ENCODE data around the gene MROH7.
"Not testable (repeated sequence)": the region's sequence is repeated elsewhere in the genome, so short reads cannot be mapped to it uniquely, and the experiment has no call there.

The MROH7 gene

DNA sequence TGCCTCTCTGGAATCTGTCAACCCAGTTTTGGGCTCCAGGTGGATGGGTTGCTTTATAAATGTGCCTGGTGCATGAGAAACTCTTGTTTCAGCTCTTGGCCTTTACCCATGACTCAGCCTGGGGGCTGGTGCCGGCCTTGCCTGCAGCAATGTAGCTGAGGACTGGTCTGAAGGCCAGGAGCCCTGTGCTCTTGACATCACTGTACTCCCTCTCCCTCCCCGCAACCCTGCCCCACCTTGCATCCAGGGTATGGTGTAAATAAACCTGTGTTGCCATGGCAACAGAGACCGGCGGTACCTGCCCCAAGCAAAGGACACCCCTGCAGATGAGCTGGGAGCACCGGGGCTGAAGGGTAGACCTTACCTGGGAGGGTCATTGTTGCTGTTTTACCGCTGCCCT is 31.5 kb upstream of the MROH7 start:
- no peak for DNase-seq (ENCODE audit: low read depth in 3 of 3)

DNA sequence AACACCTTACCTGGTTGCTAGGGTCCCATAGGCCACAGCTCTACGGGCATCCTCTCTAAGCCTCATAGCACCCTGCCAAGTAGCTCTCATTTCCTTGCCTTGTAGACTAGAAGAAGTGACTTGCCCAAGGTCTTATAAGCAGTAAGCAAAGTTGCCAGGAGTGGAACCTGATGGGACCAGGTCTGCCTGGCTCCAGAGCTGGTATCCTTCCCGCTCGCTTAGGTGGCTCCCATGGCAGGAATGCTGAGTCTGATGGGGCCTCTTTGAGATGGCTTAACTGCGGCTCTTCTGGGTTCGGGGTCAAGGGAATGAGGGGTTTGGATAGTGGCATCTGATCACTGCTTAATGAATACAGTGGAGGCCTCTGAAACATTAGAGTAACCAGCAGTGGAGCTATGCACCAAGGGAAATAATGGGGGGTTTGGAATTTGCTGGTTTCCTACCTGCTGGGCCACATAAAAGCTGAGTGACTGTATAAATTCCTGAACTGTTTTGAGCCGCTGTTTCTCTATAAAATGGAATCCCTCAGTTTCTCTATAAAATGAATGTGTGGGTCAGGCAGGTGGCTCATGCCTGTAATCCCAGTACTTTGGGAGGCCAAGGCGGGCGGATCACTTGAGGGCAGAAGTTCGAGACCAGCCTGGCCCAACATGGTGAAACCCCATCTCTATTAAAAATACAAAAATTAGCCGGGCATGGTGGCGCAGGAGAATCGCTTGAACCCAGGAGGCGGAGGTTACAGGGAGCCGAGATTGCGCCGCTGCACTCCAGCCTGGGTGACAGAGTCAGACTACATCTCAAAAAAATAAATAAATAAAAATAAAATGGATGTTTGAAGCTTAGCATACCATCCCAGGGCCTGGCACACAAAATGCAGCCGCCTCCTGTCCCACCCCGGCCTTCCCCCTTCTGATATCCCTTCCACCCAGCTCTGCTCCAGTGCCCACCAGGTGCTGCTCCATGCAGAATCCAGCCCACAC is 30.7 kb upstream of the MROH7 start:
- DNase-seq (ENCODE audit: low read depth in 3 of 3) = no peak

DNA sequence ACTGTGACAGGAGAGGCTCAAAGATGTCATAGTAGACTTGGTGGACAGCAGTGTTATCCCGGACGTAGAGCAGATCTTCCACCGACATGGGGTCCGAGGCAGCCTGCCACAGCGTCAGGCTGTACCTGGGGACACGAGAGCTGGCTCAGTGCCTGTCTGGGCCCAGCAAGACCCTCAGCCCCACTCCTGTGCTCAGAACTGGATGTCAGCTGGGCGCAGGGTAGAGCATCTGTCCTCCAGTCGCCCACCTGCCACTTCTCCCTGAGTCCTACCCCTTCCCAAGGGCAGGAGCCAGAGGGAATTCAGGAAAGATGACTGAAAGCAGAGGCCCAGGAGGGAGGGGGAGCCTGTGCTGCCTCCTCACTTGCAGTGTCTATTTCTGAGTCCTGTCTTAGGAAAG is 30.0 kb upstream of the MROH7 start:
- no peak for DNase-seq (ENCODE audit: low read depth in 3 of 3)

DNA sequence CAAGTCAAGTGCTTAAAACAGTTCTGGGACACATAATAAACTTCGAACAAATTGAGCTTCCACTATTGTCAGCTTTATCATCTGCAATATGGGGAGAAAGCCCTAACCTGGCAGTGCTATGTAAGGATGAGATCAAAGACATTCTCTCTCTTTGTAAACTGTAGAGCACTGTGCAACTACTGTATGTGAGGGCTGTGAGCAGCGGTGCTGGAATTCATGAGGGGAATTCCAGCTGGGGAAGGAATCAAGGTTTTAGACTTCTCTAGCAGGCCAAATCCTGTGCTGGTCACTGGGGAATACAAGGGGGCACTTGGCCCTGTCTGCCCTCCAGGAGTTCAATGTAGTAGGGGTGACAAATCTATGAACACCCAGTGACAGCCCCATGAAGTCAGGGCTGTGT is 27.6 kb upstream of the MROH7 start:
- no peak for DNase-seq (ENCODE audit: low read depth in 3 of 3)

DNA sequence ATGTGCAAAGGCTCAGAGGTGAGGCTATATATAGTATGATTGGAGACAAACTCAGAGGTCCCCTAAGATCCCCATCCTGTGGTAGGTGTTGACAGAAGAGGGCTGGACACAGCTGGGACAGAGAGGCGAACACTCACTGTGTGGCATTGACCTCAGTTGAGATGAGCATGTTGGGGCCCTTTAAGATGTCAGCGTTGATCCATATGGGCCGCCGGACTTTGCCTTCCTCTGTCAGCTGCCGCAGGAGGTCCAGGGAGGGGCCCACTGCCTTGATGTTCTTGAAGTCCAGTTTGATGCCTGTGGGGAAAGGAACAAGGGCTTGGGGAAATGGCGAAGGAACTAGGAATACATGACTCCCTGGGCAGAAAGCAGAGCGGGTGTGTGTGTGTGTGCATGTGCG is 27.0 kb upstream of the MROH7 start:
- DNase-seq (ENCODE audit: low read depth in 3 of 3) = no peak

DNA sequence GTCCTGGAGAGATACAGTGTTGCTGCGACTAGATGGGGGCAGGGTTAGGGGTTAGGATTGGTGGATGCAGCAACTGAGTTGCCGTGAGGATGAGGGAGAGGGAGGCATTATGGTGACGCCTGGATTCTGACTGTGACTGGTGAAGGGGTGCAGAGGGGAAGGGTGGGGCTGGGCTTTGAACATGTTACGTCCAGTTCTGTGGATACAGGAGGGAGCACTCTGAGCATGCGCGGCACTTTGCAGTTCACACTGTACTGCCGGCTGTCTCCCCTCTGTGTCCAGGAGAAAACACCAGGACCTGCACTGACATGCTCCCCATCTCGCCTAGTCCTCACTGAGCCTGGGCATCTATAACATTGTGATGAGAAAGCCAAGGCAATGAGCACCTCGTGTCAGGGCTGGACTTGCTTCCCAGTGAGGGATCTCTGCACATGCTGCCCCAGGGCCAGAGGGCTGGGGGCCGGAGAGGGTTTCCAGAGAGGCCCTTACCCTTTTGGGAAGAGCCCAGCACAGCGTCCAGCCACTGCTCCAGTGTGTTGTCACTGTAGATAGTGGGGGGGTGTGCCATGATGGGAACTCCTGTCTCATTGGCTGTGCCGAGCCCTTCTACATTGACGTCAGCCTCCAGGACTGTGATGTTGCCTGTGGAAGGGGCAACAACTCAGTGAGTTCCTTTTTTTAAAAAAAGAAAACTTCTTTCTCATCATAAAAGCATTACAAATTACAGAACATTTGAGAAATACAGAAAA is 25.9 kb upstream of the MROH7 start:
- DNase-seq (ENCODE audit: low read depth in 3 of 3) = no peak

DNA sequence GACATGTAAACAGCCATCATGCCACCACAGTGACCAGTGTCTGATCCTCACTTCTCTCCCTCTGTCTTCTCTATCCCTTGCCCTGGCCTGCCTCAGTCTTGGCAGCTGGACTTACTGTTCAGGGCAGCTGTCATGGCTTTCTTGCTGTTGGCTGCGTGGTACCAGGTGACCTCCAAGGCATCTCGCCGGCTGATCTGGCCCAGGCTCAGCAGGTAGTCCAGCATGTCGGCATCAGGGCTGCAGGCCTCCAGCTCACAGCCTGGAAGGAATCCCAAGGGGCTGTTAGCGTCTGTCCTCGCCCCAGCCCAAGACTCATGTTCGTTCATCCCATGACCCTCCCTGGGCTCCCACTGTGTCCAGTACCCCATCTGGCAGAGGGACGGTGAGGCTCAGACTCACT is 21.8 kb upstream of the MROH7 start:
- DNase-seq (ENCODE audit: low read depth in 3 of 3) = no peak

DNA sequence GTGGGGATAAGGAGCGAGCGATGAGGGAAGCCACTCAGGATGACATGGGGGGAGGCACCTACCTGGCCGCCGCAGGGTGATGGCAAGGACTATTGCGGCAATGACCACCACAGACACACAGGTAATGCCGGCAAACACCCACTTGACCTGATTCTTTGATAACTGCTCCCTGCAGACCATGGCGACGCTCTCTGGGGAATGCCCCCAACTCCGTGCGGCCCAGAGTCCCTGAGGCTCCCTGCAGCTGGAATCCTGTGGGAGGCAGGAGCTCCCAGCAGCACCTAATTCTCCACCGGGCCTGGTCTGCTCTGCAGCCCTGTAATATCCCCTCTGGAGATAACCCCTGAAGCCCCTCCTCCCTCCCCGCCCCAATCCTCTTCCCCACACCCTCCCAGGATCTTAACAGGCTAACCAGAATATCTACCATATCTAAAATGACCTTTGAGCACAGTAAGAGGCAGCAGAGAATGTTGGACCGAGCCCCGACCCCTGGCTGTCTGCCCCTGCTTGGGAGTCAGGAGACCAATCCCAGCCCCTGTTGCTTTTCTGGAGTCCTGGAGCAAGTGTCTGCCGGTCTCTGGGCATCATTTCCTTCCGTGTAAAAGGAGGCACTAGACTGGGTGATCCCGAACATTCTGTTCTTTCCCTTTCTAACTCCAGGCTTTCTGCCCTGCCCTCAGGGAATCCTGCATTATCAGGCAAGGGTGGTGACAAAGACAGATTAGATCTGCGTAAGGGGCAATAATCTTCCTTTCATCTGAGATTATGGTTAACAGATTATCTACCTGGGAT is 18.2 kb upstream of the MROH7 start, which contains the start of gene FAM151A:
Gene FAM151A, minus strand, starts transcription at position 310 of the 792 bp plus-strand sequence. Its CDS starts 130 bp downstream, at position 180.
- no peak for DNase-seq (ENCODE audit: low read depth in 3 of 3)

DNA sequence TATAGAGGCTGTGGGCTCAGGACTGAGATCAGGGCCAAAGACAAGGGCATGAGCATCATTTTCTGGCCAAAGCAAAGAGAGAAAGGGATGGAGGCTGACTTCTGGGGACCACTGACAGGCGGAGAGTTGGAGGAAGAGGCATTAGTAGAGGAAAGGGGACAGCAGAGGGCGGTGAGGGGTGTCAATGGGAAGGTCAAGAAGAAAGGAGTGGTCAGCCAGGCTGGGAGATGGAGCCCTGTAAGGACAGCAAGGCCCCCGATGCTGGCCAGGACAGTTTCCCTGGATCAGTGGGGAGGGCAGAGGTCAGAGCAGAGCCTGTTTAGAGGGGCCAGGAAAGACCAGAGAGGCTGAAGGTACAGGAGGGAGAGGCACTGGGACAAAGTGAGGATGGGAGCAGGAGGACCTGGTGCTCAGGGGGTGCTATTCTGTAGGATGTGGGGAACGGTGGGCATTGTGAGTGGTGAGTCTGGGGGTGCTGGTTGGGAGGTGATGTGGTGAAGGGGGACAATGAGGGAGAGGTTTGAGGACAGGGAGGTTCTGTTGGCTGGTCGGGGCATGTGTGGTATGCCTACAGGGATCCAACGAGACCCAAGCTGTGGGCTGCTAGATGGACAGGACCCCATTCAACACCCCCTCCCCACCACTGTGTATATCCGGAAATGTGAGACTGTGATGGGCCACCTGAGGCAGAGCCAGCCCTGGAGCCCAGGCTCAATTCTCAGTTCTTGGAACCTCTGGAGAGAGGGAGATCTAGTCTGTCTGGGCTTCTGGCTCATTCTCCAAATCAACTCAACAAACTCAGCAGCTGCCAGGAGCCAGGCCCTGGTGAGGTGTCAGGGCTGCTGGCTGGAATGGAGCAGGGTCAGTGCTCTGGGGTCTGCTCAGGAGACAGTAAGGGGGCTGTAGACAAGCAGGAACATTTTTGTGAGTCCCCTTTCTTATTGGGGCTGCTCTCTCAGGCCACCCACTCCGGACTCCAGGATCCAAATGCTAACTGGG is 16.8 kb upstream of the MROH7 start:
- no peak for DNase-seq (ENCODE audit: low read depth in 3 of 3)

DNA sequence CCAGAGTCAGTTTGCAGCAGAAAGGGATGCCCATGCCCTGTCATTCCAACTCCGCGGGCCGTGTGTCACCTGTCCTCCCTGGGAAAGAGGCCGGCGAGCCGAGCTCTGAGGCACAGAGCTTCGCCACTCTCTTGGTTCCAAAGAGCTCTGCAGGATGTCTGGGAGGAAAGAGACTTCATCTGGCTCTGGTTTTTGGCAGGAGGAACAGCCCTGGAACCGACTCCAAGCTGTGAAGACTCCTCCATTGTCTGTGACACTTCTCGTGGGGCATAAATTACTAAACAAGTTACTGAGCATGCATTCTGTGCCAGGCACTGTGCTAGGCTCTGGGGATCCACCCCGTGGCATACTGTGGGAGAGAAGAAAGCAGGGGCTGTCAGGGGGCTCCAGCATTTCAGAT is 14.4 kb upstream of the MROH7 start:
- no peak for DNase-seq (ENCODE audit: low read depth in 3 of 3)

DNA sequence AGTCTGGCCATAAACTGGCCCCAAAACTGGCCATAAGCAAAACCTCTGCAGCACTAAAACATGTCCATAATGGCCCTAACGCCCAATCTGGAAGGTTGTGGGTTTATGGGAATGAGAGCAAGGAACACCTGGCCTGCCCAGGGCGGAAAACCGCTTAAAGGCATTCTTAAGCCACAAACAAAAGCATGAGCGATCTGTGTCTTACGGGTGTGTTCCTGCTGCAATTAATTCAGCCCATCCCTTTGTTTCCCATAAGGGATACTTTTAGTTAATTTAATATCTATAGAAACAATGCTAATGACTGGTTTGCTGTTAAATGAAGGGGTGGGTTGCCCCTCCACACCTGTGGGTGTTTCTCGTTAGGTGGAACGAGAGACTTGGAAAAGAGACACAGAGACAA is 5.8 kb upstream of the MROH7 start:
- not testable (repeated sequence) for DNase-seq (ENCODE audit: low read depth in 3 of 3)

DNA sequence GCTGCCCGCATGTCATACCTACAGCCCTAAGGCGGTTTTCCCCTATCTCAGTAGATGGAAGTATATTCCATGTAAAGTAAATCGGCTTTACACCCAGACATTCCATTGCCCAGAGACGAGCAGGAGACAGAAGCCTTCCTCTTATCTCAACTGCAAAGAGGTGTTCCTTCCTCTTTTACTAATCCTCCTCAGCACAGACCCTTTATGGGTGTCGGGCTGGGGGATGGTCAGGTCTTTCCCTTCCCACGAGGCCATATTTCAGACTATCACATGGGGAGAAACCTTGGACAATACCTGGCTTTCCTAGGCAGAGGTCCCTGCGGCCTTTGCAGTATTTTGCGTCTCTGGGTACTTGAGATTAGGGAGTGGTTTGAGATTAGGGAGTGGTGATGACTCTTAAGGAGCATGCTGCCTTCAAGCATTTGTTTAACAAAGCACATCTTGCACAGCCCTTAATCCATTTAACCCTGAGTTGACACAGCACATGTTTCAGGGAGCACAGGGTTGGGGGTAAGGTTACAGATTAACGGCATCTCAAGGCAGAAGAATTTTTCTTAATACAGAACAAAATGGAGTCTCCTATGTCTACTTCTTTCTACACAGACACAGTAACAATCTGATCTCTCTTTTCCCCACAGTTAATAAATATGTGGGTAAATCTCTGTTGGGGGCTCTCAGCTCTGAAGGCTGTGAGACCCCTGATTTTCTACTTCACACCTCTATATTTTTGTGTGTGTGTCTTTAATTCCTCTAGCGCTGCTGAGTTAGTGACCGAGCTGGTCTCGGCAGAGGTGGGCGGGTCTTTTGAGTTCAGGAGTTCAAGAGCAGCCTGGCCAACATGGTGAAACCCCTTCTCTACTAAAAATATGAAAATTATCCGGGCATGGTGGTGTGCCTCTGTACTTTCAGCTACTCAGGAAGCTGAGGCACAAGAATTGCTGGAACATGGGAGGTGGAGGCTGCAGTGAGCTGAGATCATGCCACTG is 4.8 kb upstream of the MROH7 start:
- DNase-seq (ENCODE audit: low read depth in 3 of 3) = not testable (repeated sequence)

DNA sequence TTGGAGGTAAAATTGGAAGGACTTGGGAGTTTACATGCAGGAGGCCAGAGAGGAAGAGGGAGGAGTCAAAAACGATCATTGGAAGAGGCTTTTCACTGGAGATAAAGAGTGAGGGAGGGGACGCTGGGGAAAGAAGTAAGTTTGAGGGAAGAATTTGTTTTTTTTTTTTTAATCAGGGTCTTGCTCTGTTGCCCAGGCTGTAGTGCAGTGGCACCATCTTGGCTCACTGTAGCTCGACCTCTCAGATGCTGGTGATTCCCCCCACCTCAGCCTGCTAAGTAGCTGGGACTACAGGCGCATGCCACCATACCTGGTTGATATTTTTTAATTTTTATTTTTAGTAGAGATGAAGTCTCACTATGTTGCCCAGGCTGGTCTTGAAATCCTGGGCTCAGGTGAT is 1.2 kb upstream of the MROH7 start:
- DNase-seq (ENCODE audit: low read depth in 3 of 3) = no peak

DNA sequence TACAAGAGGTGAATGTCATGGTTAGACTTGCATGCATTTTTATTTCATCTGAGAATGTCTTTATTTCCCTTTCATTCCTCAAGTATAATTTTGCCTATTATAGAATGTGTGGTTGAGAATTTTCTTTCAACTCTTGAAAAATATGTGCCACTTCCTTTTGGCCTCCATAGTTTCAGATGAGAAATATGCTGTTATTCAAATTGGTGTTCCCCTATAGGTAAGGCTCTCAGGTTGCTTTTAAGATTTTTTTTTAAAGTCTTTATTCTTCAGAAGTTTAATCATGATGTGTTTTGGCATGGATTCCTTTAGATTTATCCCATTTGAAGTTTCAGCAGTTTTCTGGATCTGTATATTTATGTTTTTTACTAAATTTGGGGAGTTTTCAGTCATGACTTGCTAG is 2.1 kb downstream of the MROH7 start:
- DNase-seq (ENCODE audit: low read depth in 3 of 3) = no peak

DNA sequence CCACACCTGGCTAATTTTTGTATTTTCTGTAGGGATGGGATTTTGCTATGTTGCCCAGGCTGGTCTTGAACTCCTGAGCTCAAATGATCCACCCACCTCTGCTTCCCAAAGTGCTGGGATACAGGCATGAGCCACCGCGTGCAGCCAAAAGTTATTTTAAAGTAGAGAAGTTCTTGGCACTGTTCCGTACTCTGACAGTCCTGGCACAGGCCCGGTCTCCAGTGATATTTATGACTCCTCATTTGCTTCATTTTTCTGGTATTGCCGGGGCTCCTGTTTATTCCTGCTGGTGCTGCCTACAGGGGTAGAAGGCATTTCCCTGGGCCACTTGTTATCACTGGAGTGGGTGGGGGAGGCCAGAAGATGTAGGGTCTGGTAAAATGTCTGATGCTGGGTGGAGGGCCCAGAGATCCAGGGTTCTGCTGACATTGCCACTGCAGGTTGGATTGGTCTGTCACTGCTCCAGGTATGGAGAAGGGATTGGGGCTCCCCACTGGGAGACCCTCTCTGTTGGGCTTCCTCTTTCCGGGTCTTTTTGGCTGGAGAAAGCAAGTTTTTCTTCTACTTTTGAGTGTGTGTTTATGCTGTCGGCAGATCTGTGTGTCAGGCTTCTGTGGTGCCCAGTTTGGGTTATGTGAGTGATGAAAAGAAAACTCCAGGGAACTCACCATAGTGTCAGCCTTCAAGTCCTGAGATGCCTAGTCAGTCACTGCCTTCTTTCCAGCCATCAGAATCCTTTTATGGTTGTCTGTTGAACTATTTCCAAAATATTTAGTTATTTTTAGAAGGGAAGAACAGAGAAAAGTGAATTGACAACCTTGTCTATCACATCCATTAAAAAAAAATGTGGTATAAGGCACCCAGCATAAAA is 4.5 kb downstream of the MROH7 start:
- no peak for DNase-seq (ENCODE audit: low read depth in 3 of 3)

DNA sequence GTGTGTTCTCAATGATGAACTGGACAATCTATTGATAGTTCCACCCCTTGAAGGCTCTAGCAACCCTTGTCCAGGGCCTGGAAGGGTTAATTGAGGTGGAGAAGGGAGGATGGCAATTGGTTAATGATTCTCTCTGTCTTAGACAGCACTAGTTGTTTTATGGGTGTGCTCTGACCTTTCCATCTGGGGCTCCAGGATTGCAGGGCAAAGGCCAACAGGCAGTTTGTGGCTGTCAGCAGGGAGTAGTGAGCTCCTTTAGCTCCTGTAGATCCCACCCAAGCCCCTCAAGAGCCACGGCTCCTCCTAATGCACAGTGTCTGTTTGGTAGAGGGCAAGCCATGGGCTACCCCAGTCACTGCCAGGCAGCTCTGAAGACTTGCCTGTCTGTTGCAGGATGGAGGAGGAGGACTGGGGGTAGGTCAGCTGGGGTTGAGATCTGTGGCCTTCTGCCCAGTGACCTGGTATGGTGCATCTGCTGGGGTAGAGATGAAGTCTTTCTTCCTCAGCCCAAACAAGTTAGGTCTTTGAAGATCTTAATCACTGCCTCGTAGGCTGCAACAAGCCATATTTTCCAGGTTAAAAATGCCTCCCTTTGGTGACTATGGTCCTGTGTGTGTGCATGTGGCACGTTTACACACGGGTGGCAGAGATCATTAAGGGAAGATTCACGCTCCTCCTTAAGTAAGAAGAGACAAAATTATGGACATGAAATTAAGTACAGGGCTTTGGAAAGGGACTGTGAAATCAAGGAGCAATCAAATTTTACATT is 7.7 kb downstream of the MROH7 start:
- DNase-seq (ENCODE audit: low read depth in 3 of 3) = no peak

DNA sequence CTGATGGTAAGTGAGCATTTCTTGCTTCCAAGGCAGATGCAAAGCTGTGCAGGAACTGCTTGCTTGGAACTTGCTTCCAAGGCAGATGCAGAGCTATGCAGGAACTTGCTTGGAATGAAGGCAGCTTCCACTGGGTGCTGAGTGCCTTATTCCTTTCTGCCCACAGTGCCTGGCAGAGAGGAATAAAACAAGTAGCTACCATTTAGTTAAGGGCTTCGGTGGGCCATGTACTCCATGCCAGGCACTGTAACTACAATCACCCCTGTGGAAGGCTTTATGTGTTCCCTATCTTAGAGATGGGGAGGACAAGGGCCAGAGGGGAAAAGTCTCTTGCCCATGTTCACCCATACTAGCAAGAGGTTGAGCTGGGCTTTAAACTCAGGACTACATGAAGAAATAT is 8.3 kb downstream of the MROH7 start:
- no peak for DNase-seq (ENCODE audit: low read depth in 3 of 3)

DNA sequence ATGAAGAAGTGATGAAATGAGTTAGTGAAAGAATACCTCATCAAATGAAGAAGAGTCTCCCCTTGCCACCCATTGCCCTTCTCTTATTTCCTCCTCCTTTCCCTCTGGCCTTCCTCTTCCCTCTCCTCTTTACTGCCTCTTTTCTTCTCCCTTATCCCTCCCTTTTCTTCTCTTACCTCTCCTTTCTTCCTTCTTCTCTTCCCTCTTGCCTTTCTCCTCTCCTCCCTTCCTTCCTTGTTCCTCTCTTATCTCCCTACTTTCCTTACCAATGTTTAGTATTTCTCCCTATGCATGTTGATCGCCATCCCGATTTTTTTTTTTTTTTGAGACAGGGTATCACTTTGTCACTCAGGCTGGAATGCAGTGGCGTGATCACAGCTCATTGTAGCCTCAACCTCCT is 8.8 kb downstream of the MROH7 start:
- no peak for DNase-seq (ENCODE audit: low read depth in 3 of 3)
